ENCODE data around the gene MAU2.

Gene MAU2

DNA sequence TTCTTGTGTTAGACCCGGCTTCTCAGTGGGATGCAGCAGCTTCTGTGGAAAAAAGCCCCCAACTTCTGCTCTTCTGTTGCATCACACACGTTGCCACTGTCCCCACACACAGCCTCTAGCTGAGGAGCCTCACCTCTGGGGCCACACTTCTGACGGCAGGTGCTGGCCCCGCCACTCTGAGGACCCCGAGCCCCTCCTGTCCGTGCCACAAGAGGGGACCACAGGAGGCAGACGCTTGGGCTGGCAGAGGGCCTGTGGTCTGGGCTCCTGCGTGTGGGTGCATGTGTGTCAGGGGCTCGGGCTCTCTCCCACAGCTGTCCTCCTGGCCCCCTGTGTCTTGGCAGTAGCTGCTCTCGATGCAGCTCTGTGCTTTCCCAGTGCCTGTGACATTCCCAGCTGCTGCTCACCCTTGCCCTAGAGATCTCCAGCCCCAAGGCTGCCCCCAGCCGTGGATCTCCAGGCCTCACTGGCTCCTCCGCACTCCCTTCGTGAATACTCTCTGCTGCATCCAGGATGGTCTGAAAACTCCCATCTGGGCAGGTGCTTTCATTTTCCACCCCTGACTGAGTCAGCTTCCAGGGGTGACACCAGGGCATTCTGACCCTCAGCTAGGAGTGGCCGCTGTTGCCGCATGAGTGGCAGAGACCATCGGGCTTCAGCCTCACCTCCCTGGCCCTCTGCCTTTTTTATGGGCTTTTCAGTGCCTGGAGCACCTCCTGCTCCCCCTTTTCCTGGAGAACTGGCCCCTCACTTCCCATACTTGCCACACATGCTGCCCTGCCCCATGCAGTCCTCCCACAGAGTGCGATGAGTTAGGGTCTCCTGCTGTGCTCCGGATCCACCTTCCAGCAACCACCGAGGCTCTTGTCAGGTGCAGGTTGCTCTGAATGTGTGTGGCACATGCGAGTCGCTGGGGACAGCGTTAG lies 13.7 kb downstream of the MAU2 start:
- TF ChIP-seq FOXM1 (IDR thresholded peaks at IDR 0.05; ENCODE audit: borderline replicate concordance, low read depth), result no peak
- no peak for TF ChIP-seq TCF12 (IDR thresholded peaks at IDR 0.05; ENCODE audit: low read depth)
- TF ChIP-seq, protein P1, sequence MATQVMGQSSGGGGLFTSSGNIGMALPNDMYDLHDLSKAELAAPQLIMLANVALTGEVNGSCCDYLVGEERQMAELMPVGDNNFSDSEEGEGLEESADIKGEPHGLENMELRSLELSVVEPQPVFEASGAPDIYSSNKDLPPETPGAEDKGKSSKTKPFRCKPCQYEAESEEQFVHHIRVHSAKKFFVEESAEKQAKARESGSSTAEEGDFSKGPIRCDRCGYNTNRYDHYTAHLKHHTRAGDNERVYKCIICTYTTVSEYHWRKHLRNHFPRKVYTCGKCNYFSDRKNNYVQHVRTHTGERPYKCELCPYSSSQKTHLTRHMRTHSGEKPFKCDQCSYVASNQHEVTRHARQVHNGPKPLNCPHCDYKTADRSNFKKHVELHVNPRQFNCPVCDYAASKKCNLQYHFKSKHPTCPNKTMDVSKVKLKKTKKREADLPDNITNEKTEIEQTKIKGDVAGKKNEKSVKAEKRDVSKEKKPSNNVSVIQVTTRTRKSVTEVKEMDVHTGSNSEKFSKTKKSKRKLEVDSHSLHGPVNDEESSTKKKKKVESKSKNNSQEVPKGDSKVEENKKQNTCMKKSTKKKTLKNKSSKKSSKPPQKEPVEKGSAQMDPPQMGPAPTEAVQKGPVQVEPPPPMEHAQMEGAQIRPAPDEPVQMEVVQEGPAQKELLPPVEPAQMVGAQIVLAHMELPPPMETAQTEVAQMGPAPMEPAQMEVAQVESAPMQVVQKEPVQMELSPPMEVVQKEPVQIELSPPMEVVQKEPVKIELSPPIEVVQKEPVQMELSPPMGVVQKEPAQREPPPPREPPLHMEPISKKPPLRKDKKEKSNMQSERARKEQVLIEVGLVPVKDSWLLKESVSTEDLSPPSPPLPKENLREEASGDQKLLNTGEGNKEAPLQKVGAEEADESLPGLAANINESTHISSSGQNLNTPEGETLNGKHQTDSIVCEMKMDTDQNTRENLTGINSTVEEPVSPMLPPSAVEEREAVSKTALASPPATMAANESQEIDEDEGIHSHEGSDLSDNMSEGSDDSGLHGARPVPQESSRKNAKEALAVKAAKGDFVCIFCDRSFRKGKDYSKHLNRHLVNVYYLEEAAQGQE (IDR thresholded peaks at IDR 0.05; ENCODE audit: low read depth), result no peak
- TF ChIP-seq RAD21 (IDR thresholded peaks at IDR 0.05; ENCODE audit: low read depth), result no peak
- TF ChIP-seq YY1 (IDR thresholded peaks at IDR 0.05; ENCODE audit: low read depth), result no peak
- no peak for TF ChIP-seq EP300 (IDR thresholded peaks at IDR 0.05; ENCODE audit: borderline replicate concordance)

DNA sequence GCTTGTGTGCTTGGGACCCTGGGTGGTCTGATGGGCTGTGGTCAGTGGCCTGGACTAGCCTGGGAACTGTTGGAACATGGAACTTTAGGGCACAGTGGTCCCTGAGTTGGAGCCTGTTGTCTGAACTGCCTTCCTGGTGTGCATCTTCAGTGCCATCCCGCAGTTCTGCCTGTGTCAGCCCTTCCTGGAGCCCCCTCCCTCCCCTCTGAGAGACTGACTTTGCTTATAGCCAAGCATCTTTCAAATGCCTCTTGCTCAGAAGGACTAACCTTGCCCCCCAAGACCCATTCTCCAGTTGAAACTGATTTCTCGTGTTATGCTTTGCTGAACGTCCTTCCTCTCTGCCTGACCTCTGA lies 14.3 kb downstream of the MAU2 start:
- no peak for TF ChIP-seq EP300 (IDR thresholded peaks at IDR 0.05; ENCODE audit: borderline replicate concordance)

DNA sequence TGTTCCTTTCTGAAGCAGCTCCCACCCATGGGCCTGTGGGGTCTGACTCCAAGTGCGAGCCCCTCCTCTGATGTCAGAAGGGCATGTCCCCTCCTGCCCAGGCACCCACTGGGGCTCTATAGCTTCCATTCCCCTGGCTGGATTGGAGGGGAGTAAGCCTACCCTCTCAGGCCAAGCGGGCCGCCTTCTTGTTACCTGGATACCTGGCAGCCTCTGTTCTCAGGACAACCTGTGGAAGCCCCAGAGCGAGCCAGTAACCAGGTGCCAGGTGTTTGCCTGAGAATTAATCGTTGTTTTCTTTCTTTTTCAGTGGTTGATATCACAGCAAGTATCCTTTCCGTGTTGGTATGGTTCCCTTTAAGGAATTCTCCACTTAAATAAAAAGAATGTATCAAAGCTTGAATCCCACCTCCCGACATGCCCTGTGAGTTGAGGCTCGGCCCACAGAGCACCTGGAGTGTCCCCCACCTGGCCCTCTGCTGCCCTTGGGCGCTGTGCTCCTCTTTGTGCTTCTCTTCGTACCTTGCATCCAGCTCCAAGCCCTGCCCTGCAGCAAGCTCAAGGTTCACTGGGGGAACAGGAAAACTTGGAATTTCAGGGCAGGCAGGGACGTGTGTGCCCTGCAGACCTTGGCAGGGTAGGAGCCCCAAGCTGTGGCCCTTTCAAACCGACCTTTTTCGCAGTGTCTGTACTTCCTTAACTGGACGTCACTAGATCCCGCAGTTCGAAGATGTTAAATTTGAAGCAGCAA lies 15.0 kb downstream of the MAU2 start:
- TF ChIP-seq CEBPB (IDR thresholded peaks at IDR 0.05), result no peak
- no peak for TF ChIP-seq RAD21 (IDR thresholded peaks at IDR 0.05; ENCODE audit: low read depth)
- TF ChIP-seq YY1 (IDR thresholded peaks at IDR 0.05; ENCODE audit: low read depth), result no peak
- TF ChIP-seq TEAD4 (IDR thresholded peaks at IDR 0.05), result no peak
- TF ChIP-seq EGR1 (IDR thresholded peaks at IDR 0.05), result no peak
- no peak for TF ChIP-seq TCF12 (IDR thresholded peaks at IDR 0.05; ENCODE audit: low read depth)

DNA sequence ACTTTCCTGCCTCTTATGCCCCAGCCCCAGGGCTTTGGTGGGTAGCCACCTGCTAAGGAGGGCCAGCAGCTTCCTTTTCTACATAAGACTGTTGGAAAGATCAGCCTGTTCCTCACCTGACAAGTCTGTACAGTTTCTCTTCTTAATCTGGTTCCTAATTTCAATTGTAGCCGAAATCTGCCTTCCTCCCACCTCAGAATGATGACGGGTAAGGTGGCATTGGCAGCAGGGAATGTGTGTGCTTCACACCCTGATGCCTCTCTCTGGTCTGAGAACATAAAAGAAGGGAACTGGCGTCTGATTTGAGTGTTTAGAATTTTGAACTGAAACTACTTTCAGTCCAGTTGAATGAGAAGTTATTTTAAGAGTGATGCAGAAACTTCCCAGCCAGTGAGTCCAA lies 16.0 kb downstream of the MAU2 start:
- TF ChIP-seq YY1 (IDR thresholded peaks at IDR 0.05; ENCODE audit: low read depth), result no peak

DNA sequence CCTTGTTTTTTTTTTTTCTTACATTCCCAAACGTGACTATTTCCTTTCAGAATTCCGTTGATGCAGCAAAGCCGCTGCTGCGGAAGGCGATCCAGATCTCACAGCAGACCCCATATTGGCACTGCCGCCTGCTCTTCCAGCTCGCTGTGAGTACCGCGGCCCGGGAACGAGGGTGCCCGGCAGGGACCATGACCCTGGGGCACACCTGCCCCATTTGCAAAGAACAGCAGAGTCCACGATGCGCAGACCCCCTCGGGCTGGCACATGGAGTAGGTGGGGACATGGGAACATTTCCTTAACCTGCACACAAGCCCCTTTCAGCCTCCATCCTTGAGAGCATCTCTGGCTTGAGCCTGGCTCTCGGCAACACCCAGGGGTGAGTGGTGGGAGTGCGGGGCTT lies 16.5 kb downstream of the MAU2 start:
- TF ChIP-seq ZBTB7A (IDR thresholded peaks at IDR 0.05; ENCODE audit: low read depth), result no peak
- TF ChIP-seq NFIC (IDR thresholded peaks at IDR 0.05), result no peak
- TF ChIP-seq, protein P2, sequence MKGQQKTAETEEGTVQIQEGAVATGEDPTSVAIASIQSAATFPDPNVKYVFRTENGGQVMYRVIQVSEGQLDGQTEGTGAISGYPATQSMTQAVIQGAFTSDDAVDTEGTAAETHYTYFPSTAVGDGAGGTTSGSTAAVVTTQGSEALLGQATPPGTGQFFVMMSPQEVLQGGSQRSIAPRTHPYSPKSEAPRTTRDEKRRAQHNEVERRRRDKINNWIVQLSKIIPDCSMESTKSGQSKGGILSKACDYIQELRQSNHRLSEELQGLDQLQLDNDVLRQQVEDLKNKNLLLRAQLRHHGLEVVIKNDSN (IDR thresholded peaks at IDR 0.05), result no peak
- TF ChIP-seq CREB1 (IDR thresholded peaks at IDR 0.05; ENCODE audit: low read depth), result no peak
- TF ChIP-seq CEBPB (IDR thresholded peaks at IDR 0.05), result no peak
- no peak for TF ChIP-seq TEAD4 (IDR thresholded peaks at IDR 0.05)
- no peak for TF ChIP-seq EP300 (IDR thresholded peaks at IDR 0.05; ENCODE audit: borderline replicate concordance)
- TF ChIP-seq TCF12 (IDR thresholded peaks at IDR 0.05; ENCODE audit: low read depth), result no peak
- no peak for TF ChIP-seq RAD21 (IDR thresholded peaks at IDR 0.05; ENCODE audit: low read depth)
- TF ChIP-seq YY1 (IDR thresholded peaks at IDR 0.05; ENCODE audit: low read depth), result no peak
- TF ChIP-seq EGR1 (IDR thresholded peaks at IDR 0.05), result no peak
- TF ChIP-seq FOXM1 (IDR thresholded peaks at IDR 0.05; ENCODE audit: borderline replicate concordance, low read depth), result no peak

DNA sequence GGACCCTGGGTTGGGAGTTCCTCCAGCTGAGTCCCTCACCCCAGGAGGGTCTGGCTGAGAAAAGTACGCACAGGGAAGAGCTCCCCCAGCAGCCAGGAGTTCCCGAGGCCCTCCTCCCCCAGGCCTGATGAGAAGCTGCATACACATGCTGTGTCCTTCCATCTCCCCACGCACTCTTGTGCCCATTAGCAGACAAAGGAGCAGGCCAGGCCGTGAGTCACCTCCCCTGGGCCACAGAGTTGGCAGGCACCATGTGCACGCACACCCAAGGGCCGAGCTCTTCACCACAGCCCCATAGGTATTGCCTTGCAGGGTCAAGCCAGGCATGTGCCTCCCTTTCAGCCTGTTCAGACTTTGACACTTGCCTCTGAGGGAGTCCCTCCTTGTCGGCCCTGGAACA lies 17.5 kb downstream of the MAU2 start:
- TF ChIP-seq CEBPB (IDR thresholded peaks at IDR 0.05), result no peak
- no peak for TF ChIP-seq TCF12 (IDR thresholded peaks at IDR 0.05; ENCODE audit: low read depth)
- no peak for TF ChIP-seq EGR1 (IDR thresholded peaks at IDR 0.05)
- TF ChIP-seq TAF1 (IDR thresholded peaks at IDR 0.05; ENCODE audit: low read depth), result no peak
- TF ChIP-seq CREB1 (IDR thresholded peaks at IDR 0.05; ENCODE audit: low read depth), result no peak
- no peak for TF ChIP-seq YY1 (IDR thresholded peaks at IDR 0.05; ENCODE audit: low read depth)
- TF ChIP-seq, protein P1 (IDR thresholded peaks at IDR 0.05; ENCODE audit: low read depth), result no peak
- no peak for TF ChIP-seq TEAD4 (IDR thresholded peaks at IDR 0.05)
- TF ChIP-seq, protein P2 (IDR thresholded peaks at IDR 0.05), result no peak
- no peak for TF ChIP-seq EP300 (IDR thresholded peaks at IDR 0.05; ENCODE audit: borderline replicate concordance)
- TF ChIP-seq, protein P3, sequence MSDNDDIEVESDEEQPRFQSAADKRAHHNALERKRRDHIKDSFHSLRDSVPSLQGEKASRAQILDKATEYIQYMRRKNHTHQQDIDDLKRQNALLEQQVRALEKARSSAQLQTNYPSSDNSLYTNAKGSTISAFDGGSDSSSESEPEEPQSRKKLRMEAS (IDR thresholded peaks at IDR 0.05), result no peak
- no peak for TF ChIP-seq NFIC (IDR thresholded peaks at IDR 0.05)
- no peak for TF ChIP-seq FOXM1 (IDR thresholded peaks at IDR 0.05; ENCODE audit: borderline replicate concordance, low read depth)
- no peak for TF ChIP-seq RAD21 (IDR thresholded peaks at IDR 0.05; ENCODE audit: low read depth)

Data from Ishikawa (cell line).